ENCODE data around the gene HERC2.

The HERC2 gene

GRCh38 chr15:28252831-28253230, 69.1 kb downstream of the HERC2 start:
- H3K36me3 ChIP-seq (ENCODE audit: insufficient read depth, low read length), result peaks cover 66% of the 10 kb centered on the region

GRCh38 chr15:28246605-28247004, 75.4 kb downstream of the HERC2 start:
- TF ChIP-seq EZH2 (IDR thresholded peaks at IDR 0.05; ENCODE audit: borderline replicate concordance, low read length), result no peak
- no peak for TF ChIP-seq CTCF (IDR thresholded peaks at IDR 0.05; ENCODE audit: low read length)
- peaks cover 79% of the 10 kb centered on the region for H3K36me3 ChIP-seq (ENCODE audit: insufficient read depth, low read length)
- peaks cover 6% of the 10 kb centered on the region; the same call in 1 of the 2 replicates for H3K9me3 ChIP-seq (ENCODE audit: low read length)

More at GRCh38 chr15:28252831-28253230, 69.1 kb downstream of the HERC2 start:
- H3F3A ChIP-seq (ENCODE audit: insufficient read depth, low read length), result no peaks in the 10 kb centered on the region
- H3K9me2 ChIP-seq (ENCODE audit: low read depth, low read length), result no peaks in the 10 kb centered on the region
- TF ChIP-seq CTCF (IDR thresholded peaks at IDR 0.05; ENCODE audit: low read length), result no peak
- TF ChIP-seq EZH2 (IDR thresholded peaks at IDR 0.05; ENCODE audit: borderline replicate concordance, low read length), result no peak
- no peak overlapping the region for H3K4me3 ChIP-seq (ENCODE audit: low read depth, low read length, poor library complexity, severe bottlenecking)
- H3K4me2 ChIP-seq (ENCODE audit: low read length), result no peak overlapping the region
- no peaks in the 10 kb centered on the region for H4K20me1 ChIP-seq (ENCODE audit: insufficient read depth, low read length)
- no peaks in the 10 kb centered on the region for H3K79me2 ChIP-seq (ENCODE audit: insufficient read depth, low read length)
- no peaks in the 10 kb centered on the region for H3K4me1 ChIP-seq (ENCODE audit: insufficient read depth, low read length, severe bottlenecking)
- H3K27ac ChIP-seq (ENCODE audit: low read depth, low read length, poor library complexity, severe bottlenecking), result no peak overlapping the region
- no peaks in the 10 kb centered on the region for H3K9me3 ChIP-seq (ENCODE audit: low read length)
- no peaks in the 10 kb centered on the region for H3K27me3 ChIP-seq (ENCODE audit: insufficient read depth, low read length)
- no peak overlapping the region for H3K9ac ChIP-seq (ENCODE audit: low read length)
- H2AFZ ChIP-seq (ENCODE audit: low read length), result no peak overlapping the region

GRCh38 chr15:28243901-28244300, 78.1 kb downstream of the HERC2 start:
- H3K4me3 ChIP-seq (ENCODE audit: low read depth, low read length, poor library complexity, severe bottlenecking), result no peak overlapping the region
- no peak overlapping the region for H3K4me2 ChIP-seq (ENCODE audit: low read length)
- H3K36me3 ChIP-seq (ENCODE audit: insufficient read depth, low read length), result peaks cover 83% of the 10 kb centered on the region
- TF ChIP-seq CTCF (IDR thresholded peaks at IDR 0.05; ENCODE audit: low read length) (no peak), EZH2 (IDR thresholded peaks at IDR 0.05; ENCODE audit: borderline replicate concordance, low read length) (no peak)
- H3K4me1 ChIP-seq (ENCODE audit: insufficient read depth, low read length, severe bottlenecking), result no peaks in the 10 kb centered on the region
- H3K27me3 ChIP-seq (ENCODE audit: insufficient read depth, low read length), result no peaks in the 10 kb centered on the region
- peaks cover 6% of the 10 kb centered on the region; the same call in 1 of the 2 replicates for H3K9me3 ChIP-seq (ENCODE audit: low read length)
- H3K27ac ChIP-seq (ENCODE audit: low read depth, low read length, poor library complexity, severe bottlenecking), result no peak overlapping the region
- no peak overlapping the region for H2AFZ ChIP-seq (ENCODE audit: low read length)
- H3F3A ChIP-seq (ENCODE audit: insufficient read depth, low read length), result no peaks in the 10 kb centered on the region
- no peaks in the 10 kb centered on the region for H4K20me1 ChIP-seq (ENCODE audit: insufficient read depth, low read length)
- no peaks in the 10 kb centered on the region for H3K79me2 ChIP-seq (ENCODE audit: insufficient read depth, low read length)
- H3K9me2 ChIP-seq (ENCODE audit: low read depth, low read length), result no peaks in the 10 kb centered on the region
- H3K9ac ChIP-seq (ENCODE audit: low read length), result no peak overlapping the region

More at GRCh38 chr15:28246605-28247004, 75.4 kb downstream of the HERC2 start:
- no peak overlapping the region for H3K27ac ChIP-seq (ENCODE audit: low read depth, low read length, poor library complexity, severe bottlenecking)
- H3K4me3 ChIP-seq (ENCODE audit: low read depth, low read length, poor library complexity, severe bottlenecking), result no peak overlapping the region
- H3F3A ChIP-seq (ENCODE audit: insufficient read depth, low read length), result no peaks in the 10 kb centered on the region
- no peaks in the 10 kb centered on the region for H4K20me1 ChIP-seq (ENCODE audit: insufficient read depth, low read length)
- H3K79me2 ChIP-seq (ENCODE audit: insufficient read depth, low read length), result no peaks in the 10 kb centered on the region
- no peaks in the 10 kb centered on the region for H3K27me3 ChIP-seq (ENCODE audit: insufficient read depth, low read length)
- H3K9me2 ChIP-seq (ENCODE audit: low read depth, low read length), result no peaks in the 10 kb centered on the region
- no peaks in the 10 kb centered on the region for H3K4me1 ChIP-seq (ENCODE audit: insufficient read depth, low read length, severe bottlenecking)
- H3K9ac ChIP-seq (ENCODE audit: low read length), result no peak overlapping the region
- H2AFZ ChIP-seq (ENCODE audit: low read length), result no peak overlapping the region
- H3K4me2 ChIP-seq (ENCODE audit: low read length), result no peak overlapping the region

Measured in OCI-LY1 (cell line).